ENCODE measurements around the gene GPC6.

DNA sequence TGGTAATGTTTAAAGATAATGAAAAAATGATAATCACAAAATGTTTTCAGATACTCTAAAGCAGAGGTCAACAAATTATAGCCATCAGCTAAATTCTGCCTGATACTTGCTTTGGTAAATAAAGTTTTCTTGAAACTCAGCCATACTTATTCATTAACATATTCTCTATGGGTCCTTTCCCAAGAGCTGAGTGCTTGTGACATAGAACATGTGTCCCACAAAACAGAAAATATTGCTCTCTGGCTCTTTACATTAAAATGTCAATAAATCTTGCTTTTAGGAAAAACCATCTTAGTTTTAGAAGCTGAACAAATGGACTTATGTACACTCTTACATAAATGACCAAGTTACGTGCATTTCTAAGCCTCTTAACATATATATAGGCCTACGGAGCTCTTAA is 945.8 kb downstream of the GPC6 start:
- TF ChIP-seq, protein P1, sequence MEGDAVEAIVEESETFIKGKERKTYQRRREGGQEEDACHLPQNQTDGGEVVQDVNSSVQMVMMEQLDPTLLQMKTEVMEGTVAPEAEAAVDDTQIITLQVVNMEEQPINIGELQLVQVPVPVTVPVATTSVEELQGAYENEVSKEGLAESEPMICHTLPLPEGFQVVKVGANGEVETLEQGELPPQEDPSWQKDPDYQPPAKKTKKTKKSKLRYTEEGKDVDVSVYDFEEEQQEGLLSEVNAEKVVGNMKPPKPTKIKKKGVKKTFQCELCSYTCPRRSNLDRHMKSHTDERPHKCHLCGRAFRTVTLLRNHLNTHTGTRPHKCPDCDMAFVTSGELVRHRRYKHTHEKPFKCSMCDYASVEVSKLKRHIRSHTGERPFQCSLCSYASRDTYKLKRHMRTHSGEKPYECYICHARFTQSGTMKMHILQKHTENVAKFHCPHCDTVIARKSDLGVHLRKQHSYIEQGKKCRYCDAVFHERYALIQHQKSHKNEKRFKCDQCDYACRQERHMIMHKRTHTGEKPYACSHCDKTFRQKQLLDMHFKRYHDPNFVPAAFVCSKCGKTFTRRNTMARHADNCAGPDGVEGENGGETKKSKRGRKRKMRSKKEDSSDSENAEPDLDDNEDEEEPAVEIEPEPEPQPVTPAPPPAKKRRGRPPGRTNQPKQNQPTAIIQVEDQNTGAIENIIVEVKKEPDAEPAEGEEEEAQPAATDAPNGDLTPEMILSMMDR (IDR thresholded peaks at IDR 0.05), result no peak
- TF ChIP-seq EZH2 (IDR thresholded peaks at IDR 0.05; ENCODE audit: borderline replicate concordance, insufficient read depth, low read depth, low read length, poor library complexity, severe bottlenecking), result no peak

All from B cell (primary cell).